ENCODE measurements around the gene SIRT3. TPM values are rescaled to one million over a fixed set of nuclear protein-coding genes. Genes with fewer than 3 reads are reported as not detected.
A peak's percentile ranks its signal among the peaks of the same experiment; 100 is the strongest.

The SIRT3 gene
- total RNA-seq, 6 experiments from 2014 or later: 9.2 to 22.0 (median 15.5) TPM

DNA sequence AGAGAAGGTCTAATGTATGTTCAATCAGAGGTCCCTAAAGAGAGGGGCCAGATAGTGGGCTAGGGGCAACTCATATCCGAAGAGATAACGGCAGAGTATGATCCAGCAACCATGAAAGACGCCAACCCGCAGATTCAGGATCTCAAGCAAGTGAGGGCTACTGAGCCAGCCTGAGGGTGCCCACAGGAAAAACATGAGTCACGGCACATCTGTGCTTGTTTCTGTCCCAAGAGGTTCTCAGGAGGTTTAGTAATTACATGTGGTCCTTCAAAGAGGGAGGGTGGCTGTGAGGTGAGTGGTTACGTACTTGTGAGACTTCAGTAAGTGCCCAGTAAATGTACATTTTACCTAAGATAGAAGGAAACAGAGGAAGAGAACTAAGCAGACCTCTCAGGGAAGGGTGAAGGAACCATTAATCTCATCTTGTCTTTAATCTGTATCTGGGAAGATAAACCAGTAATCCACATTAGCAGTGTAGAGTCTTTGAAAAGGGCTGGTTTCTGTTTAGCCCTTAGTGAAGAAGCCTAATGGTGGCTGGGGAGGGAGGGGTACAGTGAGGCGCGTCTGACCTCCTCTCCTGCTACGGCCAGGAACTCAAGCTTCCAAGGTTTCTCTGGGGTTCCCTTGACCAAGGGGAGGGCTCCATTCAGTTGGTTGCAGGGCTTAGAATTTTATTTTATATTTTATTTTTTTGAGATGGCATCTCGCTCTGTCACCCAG lies 10.2 kb downstream of the SIRT3 start:
- WGBS (ENCODE audit: insufficient coverage, low coverage, low lambda C conversion rate, missing lambda C conversion rate): 89% methylated on average over 9 of the region's 10 CpGs
- DNase-seq: peak in 1 of 3 donors; percentile 32
- no peaks in the 10 kb centered on the region for H3K27me3 ChIP-seq
- no peaks in the 10 kb centered on the region for H3K9me3 ChIP-seq
- no peak for ATAC-seq
- no peaks in the 10 kb centered on the region for H3K4me1 ChIP-seq
- no peak for TF ChIP-seq POLR2A (IDR thresholded peaks at IDR 0.05)
- TF ChIP-seq, protein P1, sequence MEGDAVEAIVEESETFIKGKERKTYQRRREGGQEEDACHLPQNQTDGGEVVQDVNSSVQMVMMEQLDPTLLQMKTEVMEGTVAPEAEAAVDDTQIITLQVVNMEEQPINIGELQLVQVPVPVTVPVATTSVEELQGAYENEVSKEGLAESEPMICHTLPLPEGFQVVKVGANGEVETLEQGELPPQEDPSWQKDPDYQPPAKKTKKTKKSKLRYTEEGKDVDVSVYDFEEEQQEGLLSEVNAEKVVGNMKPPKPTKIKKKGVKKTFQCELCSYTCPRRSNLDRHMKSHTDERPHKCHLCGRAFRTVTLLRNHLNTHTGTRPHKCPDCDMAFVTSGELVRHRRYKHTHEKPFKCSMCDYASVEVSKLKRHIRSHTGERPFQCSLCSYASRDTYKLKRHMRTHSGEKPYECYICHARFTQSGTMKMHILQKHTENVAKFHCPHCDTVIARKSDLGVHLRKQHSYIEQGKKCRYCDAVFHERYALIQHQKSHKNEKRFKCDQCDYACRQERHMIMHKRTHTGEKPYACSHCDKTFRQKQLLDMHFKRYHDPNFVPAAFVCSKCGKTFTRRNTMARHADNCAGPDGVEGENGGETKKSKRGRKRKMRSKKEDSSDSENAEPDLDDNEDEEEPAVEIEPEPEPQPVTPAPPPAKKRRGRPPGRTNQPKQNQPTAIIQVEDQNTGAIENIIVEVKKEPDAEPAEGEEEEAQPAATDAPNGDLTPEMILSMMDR (IDR thresholded peaks at IDR 0.05): no peak
- intact Hi-C loops (cut with DNase I): no loop called here
- H3K27ac ChIP-seq: no peak overlapping the region
- no peak overlapping the region for H3K4me3 ChIP-seq
- H3K36me3 ChIP-seq: peaks cover 0 to 3% (median 0%) of the 10 kb centered on the region in 4 donors

DNA sequence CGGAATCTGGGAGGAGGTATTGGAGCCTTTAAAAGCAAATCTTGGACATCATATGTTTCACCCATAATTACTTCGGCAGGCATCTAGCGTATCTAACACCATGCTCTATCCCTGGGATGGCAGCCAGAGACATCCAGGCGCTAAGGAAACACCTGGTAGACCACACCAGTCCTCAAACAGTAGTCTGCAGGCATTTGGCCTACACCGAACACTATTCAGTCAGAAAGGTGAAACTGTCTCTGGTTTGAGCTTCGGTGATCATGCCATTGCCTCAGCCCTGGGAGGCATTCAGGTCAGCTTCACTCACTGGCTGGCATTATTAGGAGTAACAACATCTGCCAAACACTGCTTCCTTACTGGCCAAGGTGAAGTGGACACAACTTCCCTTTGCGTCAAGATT lies 11.7 kb downstream of the SIRT3 start:
- Histone ChIP-seq H3K36me3 (peaks cover 0 to 3% (median 0%) of the 10 kb centered on the region in 4 donors), H3K27ac (no peak overlapping the region), H3K27me3 (no peaks in the 10 kb centered on the region), H3K4me3 (no peak overlapping the region), H3K9me3 (no peaks in the 10 kb centered on the region), H3K4me1 (no peaks in the 10 kb centered on the region)
- no peak for ATAC-seq
- peak in 1 of 3 donors; percentile 26 for DNase-seq
- no peak for TF ChIP-seq POLR2A (IDR thresholded peaks at IDR 0.05)
- TF ChIP-seq, protein P1 (IDR thresholded peaks at IDR 0.05): no peak
- intact Hi-C loops (cut with DNase I): no loop called here
- 83% methylated on average over 4 of the region's 7 CpGs for WGBS (ENCODE audit: insufficient coverage, low coverage, low lambda C conversion rate, missing lambda C conversion rate)

- no peak for ATAC-seq
- Histone ChIP-seq H3K4me3 (no peak overlapping the region), H3K27me3 (no peaks in the 10 kb centered on the region), H3K9me3 (no peaks in the 10 kb centered on the region), H3K4me1 (no peaks in the 10 kb centered on the region), H3K36me3 (peaks cover 0 to 3% (median 0%) of the 10 kb centered on the region in 4 donors), H3K27ac (no peak overlapping the region)
- TF ChIP-seq, protein P1 (IDR thresholded peaks at IDR 0.05): no peak
- TF ChIP-seq POLR2A (IDR thresholded peaks at IDR 0.05): no peak
- intact Hi-C loops (cut with DNase I): no loop called here
- peak in 1 of 3 donors; percentile 34 for DNase-seq
- WGBS (ENCODE audit: insufficient coverage, low coverage, low lambda C conversion rate, missing lambda C conversion rate): no CpG with 5 or more reads among the region's 9 CpGs
Observed at GRCh38 chr11:223884-224283, 12.3 kb downstream of the SIRT3 start.

- no peak for TF ChIP-seq POLR2A (IDR thresholded peaks at IDR 0.05)
- TF ChIP-seq, protein P1 (IDR thresholded peaks at IDR 0.05): no peak
- Histone ChIP-seq H3K9me3 (no peaks in the 10 kb centered on the region), H3K4me1 (no peaks in the 10 kb centered on the region), H3K36me3 (peaks cover 0 to 4% (median 1%) of the 10 kb centered on the region in 4 donors), H3K27ac (no peak overlapping the region), H3K27me3 (no peaks in the 10 kb centered on the region), H3K4me3 (no peak overlapping the region)
- WGBS (ENCODE audit: insufficient coverage, low coverage, low lambda C conversion rate, missing lambda C conversion rate): 85% methylated on average over 11 of the region's 16 CpGs
- DNase-seq (peak in 1 of 3 donors; percentile 39), ATAC-seq (no peak)
- intact Hi-C loops (cut with DNase I): no loop called here
Observed at GRCh38 chr11:223026-223789, 12.9 kb downstream of the SIRT3 start.
